ENCODE measurements around the gene CERS4.

- TF ChIP-seq, protein P1, sequence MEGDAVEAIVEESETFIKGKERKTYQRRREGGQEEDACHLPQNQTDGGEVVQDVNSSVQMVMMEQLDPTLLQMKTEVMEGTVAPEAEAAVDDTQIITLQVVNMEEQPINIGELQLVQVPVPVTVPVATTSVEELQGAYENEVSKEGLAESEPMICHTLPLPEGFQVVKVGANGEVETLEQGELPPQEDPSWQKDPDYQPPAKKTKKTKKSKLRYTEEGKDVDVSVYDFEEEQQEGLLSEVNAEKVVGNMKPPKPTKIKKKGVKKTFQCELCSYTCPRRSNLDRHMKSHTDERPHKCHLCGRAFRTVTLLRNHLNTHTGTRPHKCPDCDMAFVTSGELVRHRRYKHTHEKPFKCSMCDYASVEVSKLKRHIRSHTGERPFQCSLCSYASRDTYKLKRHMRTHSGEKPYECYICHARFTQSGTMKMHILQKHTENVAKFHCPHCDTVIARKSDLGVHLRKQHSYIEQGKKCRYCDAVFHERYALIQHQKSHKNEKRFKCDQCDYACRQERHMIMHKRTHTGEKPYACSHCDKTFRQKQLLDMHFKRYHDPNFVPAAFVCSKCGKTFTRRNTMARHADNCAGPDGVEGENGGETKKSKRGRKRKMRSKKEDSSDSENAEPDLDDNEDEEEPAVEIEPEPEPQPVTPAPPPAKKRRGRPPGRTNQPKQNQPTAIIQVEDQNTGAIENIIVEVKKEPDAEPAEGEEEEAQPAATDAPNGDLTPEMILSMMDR (IDR thresholded peaks at IDR 0.05; ENCODE audit: low read depth, low read length, poor library complexity, severe bottlenecking), result no peak
- no peak for TF ChIP-seq EZH2phosphoT487 (IDR thresholded peaks at IDR 0.05; ENCODE audit: borderline replicate concordance, low read length)
Observed at GRCh38 chr19:8256276-8257051, 47.3 kb downstream of the CERS4 start.

Data from DOHH2 (cell line).